Endodermal cell (in vitro differentiated cells): ENCODE data around the gene SCNN1G. TPM values are rescaled to one million over a fixed set of nuclear protein-coding genes. Genes with fewer than 3 reads are reported as not detected.

ENCODE experiments used
- DNase-seq: peaks from one replicate; pipeline ENCODE4 v3.0.0-alpha.2; 2017
- H3K27ac ChIP-seq: 2 replicates; pipeline ENCODE4 v1.5.1; 2013; ENCODE audit warnings: mild to moderate bottlenecking, low read depth, low read length, moderate library complexity
- H3K27me3 ChIP-seq: 2 replicates; pipeline ENCODE4 v1.6.1; 2013; ENCODE audit warnings: mild to moderate bottlenecking, low read length, moderate library complexity; ENCODE audit not compliant: insufficient read depth, control insufficient read depth, poor library complexity, severe bottlenecking
- H3K36me3 ChIP-seq: 2 replicates; pipeline ENCODE4 v1.7.0; 2013; ENCODE audit warnings: mild to moderate bottlenecking, low read length, moderate library complexity; ENCODE audit not compliant: control insufficient read depth, insufficient read depth
- H3K4me1 ChIP-seq: one replicate; pipeline ENCODE4 v1.7.0; 2013; ENCODE audit warnings: low read length; ENCODE audit not compliant: control insufficient read depth, insufficient read depth
- H3K4me3 ChIP-seq: 2 replicates; pipeline ENCODE4 v1.5.1; 2013; ENCODE audit warnings: mild to moderate bottlenecking, low read length, moderate library complexity
- H3K9ac ChIP-seq: 2 replicates; pipeline ENCODE4 v1.6.1; 2013; ENCODE audit warnings: mild to moderate bottlenecking, low read length, moderate library complexity; ENCODE audit not compliant: poor library complexity, severe bottlenecking; ENCODE audit errors: extremely low read depth
- H3K9me3 ChIP-seq: 2 replicates; pipeline ENCODE4 v1.6.1; 2013; ENCODE audit warnings: mild to moderate bottlenecking, low read length, moderate library complexity; ENCODE audit not compliant: control insufficient read depth
- H3K27ac Mint-ChIP-seq: 2 replicates; pipeline ENCODE4 v1.8.0; 2020; ENCODE audit warnings: mixed read lengths
- H3K27me3 Mint-ChIP-seq: 2 replicates; pipeline ENCODE4 v1.8.0; 2021; ENCODE audit warnings: mild to moderate bottlenecking, mixed read lengths; ENCODE audit not compliant: insufficient read depth
- H3K36me3 Mint-ChIP-seq: 2 replicates; pipeline ENCODE4 v1.8.0; 2020; ENCODE audit warnings: low read depth, mixed read lengths
- H3K4me1 Mint-ChIP-seq: 2 replicates; pipeline ENCODE4 v1.8.0; 2020; ENCODE audit warnings: mixed read lengths
- H3K4me3 Mint-ChIP-seq: 2 replicates; pipeline ENCODE4 v1.8.0; 2020; ENCODE audit warnings: mild to moderate bottlenecking, moderate library complexity, mixed read lengths
- H3K9me3 Mint-ChIP-seq: 2 replicates; pipeline ENCODE4 v1.8.0; 2020; ENCODE audit warnings: mild to moderate bottlenecking, mixed read lengths
- WGBS, 2 experiments: methylation state at CpG; one replicate each; pipeline versions ENCODE4 v1.1.5 to v1.1.7; 2013; ENCODE audit warnings: missing lambda C conversion rate in 2 of 2, mixed read lengths in 1 of 2; ENCODE audit not compliant: insufficient coverage in 1 of 2, insufficient read length in 1 of 2; 5-methylcytosine and 5-hydroxymethylcytosine counted together
- total RNA-seq, 2 donors: library from RNA; stranded (reverse); fragmentation: NEBNext Ultra II Directional in 1 of 2; extraction: Animal tissue kit (Norgen Biotek cat#: 25700) in 1 of 2; gene quantifications; 2 replicates in 1 of 2; 3 replicates in 1 of 2; pipeline ENCODE4 v1.2.1, GENCODE V29; 2021
- TF ChIP-seq, protein P1 (sequence below): fragments of 200-600 bp; sonication (generic); conservative IDR thresholded peaks from 2 replicates; pipeline ENCODE4 v1.5.0; 2021; ENCODE audit warnings: antibody characterized with exemption, mild to moderate bottlenecking

Gene SCNN1G
- total RNA-seq, 2 donors from 2014 or later = 0.09 TPM; not detected in 1

DNA sequence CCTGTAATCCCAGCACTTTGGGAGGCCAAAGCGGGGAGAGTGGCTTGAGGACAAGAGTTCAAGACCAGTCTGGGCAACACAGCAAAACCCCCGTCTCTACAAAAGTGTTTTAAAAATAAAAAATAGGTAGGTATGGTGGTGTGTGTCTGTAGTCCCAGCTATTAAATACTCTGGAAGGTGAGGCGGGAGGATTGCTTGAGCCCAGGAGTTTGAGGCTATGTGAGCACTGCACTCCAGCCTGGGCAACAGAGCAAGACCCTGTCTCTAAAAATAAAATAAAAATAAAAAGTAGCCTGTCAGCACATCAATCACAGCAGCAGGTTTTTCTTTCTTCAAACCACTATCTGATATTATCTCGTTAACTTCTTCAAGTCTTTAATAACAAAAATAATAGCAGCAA, 34.9 kb upstream of the SCNN1G start:
- WGBS, 2 experiments = 90 to 95% methylated on average over 2 to 3 of the region's 4 CpGs
- H3K27ac Mint-ChIP-seq = no peak overlapping the region

GRCh38 chr16:23148166-23148512, 34.4 kb upstream of the SCNN1G start:
- no peak overlapping the region for H3K27ac Mint-ChIP-seq
- peaks cover 44% of the 10 kb centered on the region for H3K4me1 Mint-ChIP-seq
- H3K27me3 Mint-ChIP-seq = peaks cover 24% of the 10 kb centered on the region
- H3K27me3 ChIP-seq = peaks cover 18% of the 10 kb centered on the region
- H3K9ac ChIP-seq = peak overlapping the region; percentile 31
- H3K36me3 ChIP-seq = no peaks in the 10 kb centered on the region
- no peaks in the 10 kb centered on the region for H3K9me3 ChIP-seq
- peaks cover 2% of the 10 kb centered on the region for H3K36me3 Mint-ChIP-seq
- 53 to 67% methylated on average over 5 to 7 of the region's 7 CpGs for whole genome bisulfite sequencing, 2 experiments
- no peak for DNase-seq
- TF ChIP-seq, protein P1, sequence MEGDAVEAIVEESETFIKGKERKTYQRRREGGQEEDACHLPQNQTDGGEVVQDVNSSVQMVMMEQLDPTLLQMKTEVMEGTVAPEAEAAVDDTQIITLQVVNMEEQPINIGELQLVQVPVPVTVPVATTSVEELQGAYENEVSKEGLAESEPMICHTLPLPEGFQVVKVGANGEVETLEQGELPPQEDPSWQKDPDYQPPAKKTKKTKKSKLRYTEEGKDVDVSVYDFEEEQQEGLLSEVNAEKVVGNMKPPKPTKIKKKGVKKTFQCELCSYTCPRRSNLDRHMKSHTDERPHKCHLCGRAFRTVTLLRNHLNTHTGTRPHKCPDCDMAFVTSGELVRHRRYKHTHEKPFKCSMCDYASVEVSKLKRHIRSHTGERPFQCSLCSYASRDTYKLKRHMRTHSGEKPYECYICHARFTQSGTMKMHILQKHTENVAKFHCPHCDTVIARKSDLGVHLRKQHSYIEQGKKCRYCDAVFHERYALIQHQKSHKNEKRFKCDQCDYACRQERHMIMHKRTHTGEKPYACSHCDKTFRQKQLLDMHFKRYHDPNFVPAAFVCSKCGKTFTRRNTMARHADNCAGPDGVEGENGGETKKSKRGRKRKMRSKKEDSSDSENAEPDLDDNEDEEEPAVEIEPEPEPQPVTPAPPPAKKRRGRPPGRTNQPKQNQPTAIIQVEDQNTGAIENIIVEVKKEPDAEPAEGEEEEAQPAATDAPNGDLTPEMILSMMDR = no peak
- peaks cover 14% of the 10 kb centered on the region for H3K4me1 ChIP-seq
- H3K9me3 Mint-ChIP-seq = no peaks in the 10 kb centered on the region
- peak overlapping the region; percentile 85 for H3K4me3 ChIP-seq
- H3K27ac ChIP-seq = no peak overlapping the region
- peak overlapping the region; percentile 77 for H3K4me3 Mint-ChIP-seq

More for the DNA sequence above, 34.9 kb upstream of the SCNN1G start:
- Histone ChIP-seq H3K36me3 (no peaks in the 10 kb centered on the region), H3K27me3 (peaks cover 18% of the 10 kb centered on the region), H3K9me3 (no peaks in the 10 kb centered on the region), H3K27ac (no peak overlapping the region), H3K4me3 (peak overlapping the region; percentile 85), H3K9ac (no peak overlapping the region), H3K4me1 (peaks cover 15% of the 10 kb centered on the region)
- Mint-ChIP-seq H3K4me1 (peaks cover 47% of the 10 kb centered on the region), H3K27me3 (peaks cover 22% of the 10 kb centered on the region), H3K9me3 (no peaks in the 10 kb centered on the region), H3K4me3 (peak overlapping the region; percentile 77), H3K36me3 (peaks cover 2% of the 10 kb centered on the region)
- TF ChIP-seq, protein P1 = no peak
- DNase-seq = no peak

GRCh38 chr16:23148513-23149266, 33.9 kb upstream of the SCNN1G start:
- no peaks in the 10 kb centered on the region for H3K36me3 ChIP-seq
- Mint-ChIP-seq H3K4me1 (peaks cover 39% of the 10 kb centered on the region), H3K36me3 (peaks cover 2% of the 10 kb centered on the region), H3K27me3 (peaks cover 24% of the 10 kb centered on the region), H3K4me3 (peak overlapping the region; percentile 77), H3K27ac (no peak overlapping the region), H3K9me3 (no peaks in the 10 kb centered on the region)
- TF ChIP-seq, protein P1 = no peak
- peak overlapping the region; percentile 85 for H3K4me3 ChIP-seq
- 0 to 1% methylated on average over 24 to 103 of the region's 103 CpGs for WGBS, 2 experiments
- peaks cover 10% of the 10 kb centered on the region for H3K4me1 ChIP-seq
- peaks cover 18% of the 10 kb centered on the region for H3K27me3 ChIP-seq
- peak overlapping the region; percentile 31 for H3K9ac ChIP-seq
- no peak overlapping the region for H3K27ac ChIP-seq
- H3K9me3 ChIP-seq = no peaks in the 10 kb centered on the region
- DNase-seq = peak; percentile 69
